Subcutaneous abdominal adipose tissue (tissue), 5 donors: ENCODE results near the gene CPSF4L.

Experiments used
- H3K27ac ChIP-seq: one replicate; pipeline ENCODE4 v1.7.0; 2013; ENCODE audit warnings: low read depth, mild to moderate bottlenecking, inconsistent platforms, low read length, moderate library complexity
- H3K27me3 ChIP-seq, 5 donors: one replicate each; pipeline ENCODE4 v1.7.0; 2013; ENCODE audit warnings: low read length in 5 of 5, inconsistent platforms in 1 of 5; ENCODE audit not compliant: control insufficient read depth in 5 of 5, insufficient read depth in 4 of 5
- H3K36me3 ChIP-seq, 5 donors: one replicate each; pipeline ENCODE4 v1.7.0; 2013; ENCODE audit warnings: low read length in 5 of 5; ENCODE audit not compliant: control insufficient read depth in 5 of 5, insufficient read depth in 5 of 5
- H3K4me1 ChIP-seq, 5 donors: one replicate each; pipeline ENCODE4 v1.7.0; 2013; ENCODE audit warnings: low read length in 5 of 5, mild to moderate bottlenecking in 3 of 5, moderate library complexity in 1 of 5; ENCODE audit not compliant: control insufficient read depth in 5 of 5, insufficient read depth in 5 of 5
- H3K4me3 ChIP-seq, 5 donors: one replicate each; pipeline ENCODE4 v1.7.0; 2013; ENCODE audit warnings: low read length in 5 of 5, low read depth in 1 of 5
- H3K9ac ChIP-seq, 5 donors: one replicate each; pipeline ENCODE4 v1.7.0; 2013; ENCODE audit warnings: low read length in 5 of 5, mild to moderate bottlenecking in 4 of 5, moderate library complexity in 3 of 5
- H3K9me3 ChIP-seq, 5 donors: one replicate each; pipeline ENCODE4 v1.7.0; 2013; ENCODE audit warnings: low read length in 5 of 5; ENCODE audit not compliant: control insufficient read depth in 5 of 5
- donor health status: healthy.
- donor health status: healthy.
- donor health status: healthy.
- donor health status: healthy.
- donor health status: healthy.

The CPSF4L gene

GRCh38 chr17:73209436-73209835 lies 52.2 kb downstream of the CPSF4L start:
- peaks cover 20 to 52% (median 49%) of the 10 kb centered on the region in 5 donors for H3K36me3 ChIP-seq
- no peak overlapping the region for H3K4me3 ChIP-seq
- no peak overlapping the region for H3K9ac ChIP-seq
- peaks cover 0 to 11% (median 5%) of the 10 kb centered on the region in 5 donors for H3K4me1 ChIP-seq
- no peak overlapping the region for H3K27ac ChIP-seq
- H3K27me3 ChIP-seq: no peaks in the 10 kb centered on the region
- H3K9me3 ChIP-seq: no peaks in the 10 kb centered on the region

- peaks cover 25 to 62% (median 59%) of the 10 kb centered on the region in 5 donors for H3K36me3 ChIP-seq
- H3K27ac ChIP-seq: no peak overlapping the region
- no peak overlapping the region for H3K9ac ChIP-seq
- no peaks in the 10 kb centered on the region for H3K9me3 ChIP-seq
- peaks cover 0 to 14% (median 8%) of the 10 kb centered on the region in 5 donors for H3K4me1 ChIP-seq
- no peaks in the 10 kb centered on the region for H3K27me3 ChIP-seq
- no peak overlapping the region for H3K4me3 ChIP-seq
Observed at GRCh38 chr17:73208139-73208827, 53.4 kb downstream of the CPSF4L start.

GRCh38 chr17:73205459-73205961 lies 56.2 kb downstream of the CPSF4L start:
- Histone ChIP-seq H3K4me3 (no peak overlapping the region), H3K4me1 (peaks cover 3 to 35% (median 11%) of the 10 kb centered on the region in 5 donors), H3K36me3 (peaks cover 32 to 89% (median 84%) of the 10 kb centered on the region in 5 donors), H3K27ac (no peak overlapping the region), H3K9me3 (no peaks in the 10 kb centered on the region), H3K9ac (no peak overlapping the region), H3K27me3 (no peaks in the 10 kb centered on the region)

GRCh38 chr17:73203788-73204479 lies 57.7 kb downstream of the CPSF4L start:
- H3K36me3 ChIP-seq: peaks cover 28 to 93% (median 88%) of the 10 kb centered on the region in 5 donors
- H3K9ac ChIP-seq: peak overlapping the region in 2 of 5 donors; percentile 5 to 7

GRCh38 chr17:73203135-73203787 lies 58.4 kb downstream of the CPSF4L start:
- Histone ChIP-seq H3K4me1 (peaks cover 3 to 35% (median 11%) of the 10 kb centered on the region in 5 donors), H3K27me3 (no peaks in the 10 kb centered on the region), H3K36me3 (peaks cover 21 to 93% (median 88%) of the 10 kb centered on the region in 5 donors), H3K4me3 (peak overlapping the region in 1 of 5 donors; percentile 2), H3K27ac (peak overlapping the region; percentile 64), H3K9ac (peak overlapping the region in 1 of 5 donors; percentile 9), H3K9me3 (no peaks in the 10 kb centered on the region)

More at GRCh38 chr17:73203788-73204479, 57.7 kb downstream of the CPSF4L start:
- Histone ChIP-seq H3K27ac (peak overlapping the region; percentile 64), H3K27me3 (no peaks in the 10 kb centered on the region), H3K9me3 (no peaks in the 10 kb centered on the region), H3K4me1 (peaks cover 3 to 35% (median 11%) of the 10 kb centered on the region in 5 donors), H3K4me3 (peak overlapping the region in 1 of 5 donors; percentile 2)

GRCh38 chr17:73201215-73202069 lies 60.2 kb downstream of the CPSF4L start:
- H3K27ac ChIP-seq: no peak overlapping the region
- no peak overlapping the region for H3K4me3 ChIP-seq
- no peaks in the 10 kb centered on the region for H3K9me3 ChIP-seq
- no peak overlapping the region for H3K9ac ChIP-seq
- H3K27me3 ChIP-seq: no peaks in the 10 kb centered on the region
- H3K36me3 ChIP-seq: peaks cover 17 to 94% (median 89%) of the 10 kb centered on the region in 5 donors
- peaks cover 0 to 35% (median 7%) of the 10 kb centered on the region in 5 donors for H3K4me1 ChIP-seq

GRCh38 chr17:73200476-73200875 lies 61.2 kb downstream of the CPSF4L start:
- Histone ChIP-seq H3K27ac (no peak overlapping the region), H3K9ac (no peak overlapping the region), H3K9me3 (no peaks in the 10 kb centered on the region), H3K36me3 (peaks cover 14 to 86% (median 81%) of the 10 kb centered on the region in 5 donors), H3K27me3 (no peaks in the 10 kb centered on the region), H3K4me3 (no peak overlapping the region), H3K4me1 (peaks cover 0 to 41% (median 9%) of the 10 kb centered on the region in 5 donors)

- Histone ChIP-seq H3K27me3 (no peaks in the 10 kb centered on the region), H3K4me3 (no peak overlapping the region), H3K9me3 (no peaks in the 10 kb centered on the region), H3K27ac (no peak overlapping the region), H3K4me1 (peaks cover 0 to 44% (median 9%) of the 10 kb centered on the region in 5 donors), H3K36me3 (peaks cover 14 to 79% (median 76%) of the 10 kb centered on the region in 5 donors), H3K9ac (no peak overlapping the region)
Observed at GRCh38 chr17:73199751-73200317, 61.8 kb downstream of the CPSF4L start.

- Histone ChIP-seq H3K4me3 (no peak overlapping the region), H3K36me3 (peaks cover 14 to 74% (median 71%) of the 10 kb centered on the region in 5 donors), H3K9me3 (no peaks in the 10 kb centered on the region), H3K9ac (no peak overlapping the region), H3K27ac (no peak overlapping the region), H3K4me1 (peaks cover under 1 to 45% (median 15%) of the 10 kb centered on the region in 5 donors), H3K27me3 (no peaks in the 10 kb centered on the region)
Observed at GRCh38 chr17:73198930-73199260, 62.8 kb downstream of the CPSF4L start.
